ENCODE measurements around the gene ENOPH1. TPM values are rescaled to one million over a fixed set of nuclear protein-coding genes. Genes with fewer than 3 reads are reported as not detected.

Gene ENOPH1
- total and polyA plus RNA-seq, 2 of the 4 experiments (the other 2 are of a cell fraction), result 18.0 to 36.0 TPM

- Histone ChIP-seq H3K27ac (ENCODE audit: insufficient read depth, low read length) (no peak overlapping the region), H2BK5ac (ENCODE audit: low read depth, low read length, poor library complexity, severe bottlenecking) (no peak overlapping the region), H3K36me3 (ENCODE audit: control insufficient read depth, insufficient read depth, low read length) (no peaks in the 10 kb centered on the region), H3K23ac (ENCODE audit: low read depth, low read length) (peak overlapping the region; percentile 46; the same call in 1 of the 2 replicates), H2BK20ac (ENCODE audit: low read depth, low read length) (no peak overlapping the region), H4K20me1 (ENCODE audit: insufficient read depth, low read length) (peaks cover 33% of the 10 kb centered on the region), H3K4ac (ENCODE audit: low read depth, low read length) (no peak overlapping the region), H4K8ac (ENCODE audit: low read depth in 2 of 2, low read length in 2 of 2) (no peak overlapping the region), H2AK5ac (ENCODE audit: low read depth, low read length) (no peak overlapping the region), H3K4me3 (ENCODE audit: insufficient read depth, low read depth, low read length) (no peak overlapping the region), H3K4me2 (ENCODE audit: low read depth, low read length) (no peak overlapping the region), H2BK15ac (ENCODE audit: low read depth, low read length) (no peak overlapping the region), H3K18ac (ENCODE audit: low read depth, low read length) (no peak overlapping the region), H2AK9ac (replicated peaks; ENCODE audit: low read depth, low read length, poor library complexity) (no peak overlapping the region), H3K9me1 (ENCODE audit: insufficient read depth, low read length) (peaks cover 14% of the 10 kb centered on the region), H3K4me1 (ENCODE audit: control insufficient read depth, insufficient read depth, low read length) (peaks cover 3% of the 10 kb centered on the region), H3K56ac (ENCODE audit: extremely low read depth, insufficient read depth, low read length) (no peak overlapping the region), H2AFZ (replicated peaks; ENCODE audit: low read length, poor library complexity) (no peak overlapping the region), H3K9ac (ENCODE audit: low read depth, low read length) (no peak overlapping the region), H4K5ac (ENCODE audit: low read depth, low read length) (no peak overlapping the region), H3K9me3 (ENCODE audit: control insufficient read depth, insufficient read depth, low read length) (no peaks in the 10 kb centered on the region), H4K91ac (ENCODE audit: insufficient read depth, low read depth, low read length) (no peak overlapping the region), H3K79me1 (ENCODE audit: low read depth in 1 of 2, low read length in 2 of 2) (peaks cover 42 to 75% of the 10 kb centered on the region in 2 experiments), H3K27me3 (ENCODE audit: control insufficient read depth, insufficient read depth, low read length) (no peaks in the 10 kb centered on the region), H2BK120ac (ENCODE audit: low read depth, low read length) (no peak overlapping the region), H3K14ac (replicated peaks; ENCODE audit: low read depth, low read length) (no peak overlapping the region)
- ChIA-PET POLR2A (ENCODE audit: unreplicated experiment) (no interaction called here), CTCF (no interaction called here)
- no TSS peak for BruUV-seq (replicated peaks)
- in situ Hi-C loops (cut with MboI; ENCODE audit: low sequenced_read_pairs), result loop anchor here (25.0 kb wide), 1 partner anchor 604 kb away; the partner anchor contains the start of gene COPS4
- no peak for ATAC-seq (ENCODE audit: low read depth)
- dilution Hi-C loops (cut with HindIII; ENCODE audit: low sequenced_read_pairs, unreplicated experiment), result no loop called here
- intact Hi-C loops (cut with micrococcal nuclease), result no loop called here
- TF ChIP-seq SMC3 (IDR thresholded peaks at IDR 0.05; ENCODE audit: low read depth, low read length), result no peak
- no peak for TF ChIP-seq POLR2A (IDR thresholded peaks at IDR 0.05; ENCODE audit: low read depth, low read length)
- TF ChIP-seq MAFK (IDR thresholded peaks at IDR 0.05; ENCODE audit: low read depth, low read length), result no peak
- TF ChIP-seq CHD1 (IDR thresholded peaks at IDR 0.05; ENCODE audit: low read depth, low read length), result no peak
- no peak for TF ChIP-seq NFE2L2 (IDR thresholded peaks at IDR 0.05; ENCODE audit: low read depth, low read length)
- no peak for TF ChIP-seq MAZ (IDR thresholded peaks at IDR 0.05; ENCODE audit: borderline replicate concordance, low read depth, low read length)
- TF ChIP-seq RCOR1 (IDR thresholded peaks at IDR 0.05; ENCODE audit: insufficient replicate concordance, low read length), result no peak
- TF ChIP-seq MXI1 (IDR thresholded peaks at IDR 0.05; ENCODE audit: borderline replicate concordance, low read depth, low read length), result no peak
- TF ChIP-seq CEBPB (IDR thresholded peaks at IDR 0.05; ENCODE audit: low read depth, low read length), result no peak
- TF ChIP-seq FOS (IDR thresholded peaks at IDR 0.05; ENCODE audit: low read depth, low read length), result no peak
- no peak for TF ChIP-seq RAD21 (IDR thresholded peaks at IDR 0.05; ENCODE audit: low read length)
- TF ChIP-seq USF2 (IDR thresholded peaks at IDR 0.05; ENCODE audit: low read depth, low read length), result no peak
- no peak for TF ChIP-seq BHLHE40 (IDR thresholded peaks at IDR 0.05; ENCODE audit: low read depth, low read length)
- DNase-seq, result no peak
- WGBS, 2 experiments (ENCODE audit: extremely low coverage in 2 of 2, insufficient read length in 1 of 2), result no CpG with 5 or more reads among the region's 2 CpGs
Observed at GRCh38 chr4:82433791-82434190, 3.4 kb downstream of the ENOPH1 start.
